Breast epithelium (tissue), 3 donors: ENCODE measurements around the gene PRMT2.

Experiments used
- CTCF ChIP-seq, 3 donors: fragments of 450-650 bp; IDR thresholded peaks; one replicate each; pipeline ENCODE4 v1.5.1; 2016 to 2017; ENCODE audit warnings: antibody characterized with exemption in 3 of 3, mild to moderate bottlenecking in 3 of 3, moderate library complexity in 3 of 3
- POLR2AphosphoS5 ChIP-seq, 3 donors: sonication (generic); formaldehyde crosslinking; IDR thresholded peaks; one replicate each; pipeline ENCODE4 v1.6.1; 2017; ENCODE audit warnings: antibody characterized with exemption in 3 of 3

GRCh38 chr21:46622226-46622625 lies 13.2 kb upstream of the PRMT2 start:
- TF ChIP-seq CTCF (IDR thresholded peaks at IDR 0.05): no peak
- no peak for TF ChIP-seq POLR2AphosphoS5 (IDR thresholded peaks at IDR 0.05)
